Pulmonary artery endothelial cell (primary cell): ENCODE measurements around the gene ST8SIA4. TPM values are rescaled to one million over a fixed set of nuclear protein-coding genes. Genes with fewer than 3 reads are reported as not detected.

ENCODE experiments used
- DNase-seq: peaks from one replicate; pipeline ENCODE4 v3.0.0-alpha.2; 2011; ENCODE audit warnings: low read depth, low spot score
- total RNA-seq: library from RNA; depleted of rRNA; stranded (reverse); fragments of >200 nt; gene quantifications from 2 replicates; pipeline ENCODE4 v1.2.3, GENCODE V29; 2014

The ST8SIA4 gene
- total RNA-seq, 1 donor from 2014 or later = 3.2 TPM

DNA sequence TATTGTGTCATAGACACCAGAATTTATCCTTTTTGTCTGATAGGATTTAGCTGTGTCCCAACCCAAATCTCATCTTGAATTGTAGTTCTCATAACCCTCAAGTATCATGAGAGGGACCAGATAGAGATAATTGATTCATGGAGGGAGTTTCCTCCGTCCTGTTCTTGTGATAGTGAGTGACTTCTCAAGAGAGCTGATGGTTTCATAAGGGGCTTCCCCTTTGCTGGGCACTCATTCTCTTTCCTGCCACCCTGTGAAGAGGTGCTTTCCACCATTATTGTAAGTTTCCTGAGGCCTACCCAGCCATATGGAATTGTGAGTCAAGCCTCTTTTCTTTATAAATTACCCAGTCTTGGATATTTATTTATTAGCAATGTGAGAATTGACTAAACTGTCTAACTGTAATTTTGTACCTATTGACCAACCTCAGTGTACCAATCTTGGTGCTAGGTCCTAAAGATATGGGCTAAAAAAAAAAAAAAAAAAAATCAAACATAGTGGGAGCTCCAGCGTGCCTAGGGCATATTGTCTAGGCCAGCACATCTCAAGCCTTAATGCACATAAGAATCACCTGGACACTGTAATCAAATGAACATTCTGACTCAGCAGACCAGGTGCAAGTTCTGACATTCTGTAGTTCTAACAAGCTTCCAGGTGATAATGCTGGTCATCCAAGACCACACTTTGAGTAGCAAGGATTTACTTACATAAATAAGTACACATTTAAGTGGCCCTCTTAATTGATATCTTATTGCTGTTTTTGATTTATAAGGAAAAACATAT is 30.5 kb downstream of the ST8SIA4 start:
- DNase-seq = no peak

GRCh38 chr5:100867039-100867562 is 36.0 kb downstream of the ST8SIA4 start:
- no peak for DNase-seq

- no peak for DNase-seq
Measured at GRCh38 chr5:100864931-100865330, 38.2 kb downstream of the ST8SIA4 start.

DNA sequence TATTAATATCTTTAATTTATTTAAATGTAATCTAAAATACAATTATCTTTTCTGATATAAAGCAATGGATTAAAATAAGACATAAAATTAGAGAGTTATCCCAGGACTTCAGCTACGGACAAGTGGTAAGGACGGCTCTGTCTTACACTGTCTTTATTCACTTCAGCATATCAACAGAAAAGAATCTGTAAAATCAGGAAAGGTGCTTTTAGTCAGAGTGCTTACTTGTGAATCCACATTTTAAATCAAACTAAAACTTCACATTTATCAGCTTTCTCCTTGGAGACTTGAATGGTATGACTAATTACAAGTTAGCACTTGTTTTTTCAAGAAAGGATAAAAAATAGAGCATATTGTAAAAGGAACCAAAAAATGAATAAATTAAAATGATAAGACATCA is 39.3 kb downstream of the ST8SIA4 start:
- DNase-seq = no peak

DNA sequence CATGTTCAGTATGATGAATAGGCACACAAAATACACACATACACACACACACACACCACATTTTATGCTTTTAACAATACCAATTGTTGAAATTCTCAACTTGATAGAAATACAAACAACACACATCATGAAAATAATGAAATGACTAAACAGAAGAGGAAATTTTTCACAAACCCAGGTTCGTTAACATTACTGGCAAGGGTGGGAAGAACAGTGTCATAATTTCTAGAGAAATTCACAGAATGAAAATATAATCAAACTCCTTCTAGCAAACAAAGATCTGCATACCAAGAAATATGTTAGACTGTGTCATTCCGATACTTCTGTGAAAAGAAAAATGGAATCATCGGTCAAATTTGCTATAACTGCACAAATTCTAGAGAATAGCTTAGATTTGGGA is 41.9 kb downstream of the ST8SIA4 start:
- no peak for DNase-seq

DNA sequence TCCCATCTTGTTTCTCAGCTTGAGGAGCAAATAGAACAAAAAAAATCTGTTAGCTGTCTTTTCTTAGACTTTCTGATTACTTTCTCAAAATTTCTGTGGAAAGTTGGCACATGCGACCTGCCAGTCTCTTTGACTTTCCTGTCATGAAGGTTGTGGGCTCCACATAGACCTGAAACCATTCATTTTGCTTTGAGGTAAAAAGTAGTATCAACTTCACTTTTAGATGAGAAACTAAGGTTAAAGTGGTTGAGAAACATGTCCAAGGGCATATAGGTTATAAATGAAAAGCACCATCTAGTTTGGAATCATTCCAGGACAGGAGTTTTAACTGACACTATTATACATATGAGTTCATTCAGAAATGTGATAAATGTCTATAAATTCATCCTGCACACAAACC is 42.7 kb downstream of the ST8SIA4 start:
- DNase-seq = no peak

GRCh38 chr5:100858987-100859545 is 44.0 kb downstream of the ST8SIA4 start:
- no peak for DNase-seq

DNA sequence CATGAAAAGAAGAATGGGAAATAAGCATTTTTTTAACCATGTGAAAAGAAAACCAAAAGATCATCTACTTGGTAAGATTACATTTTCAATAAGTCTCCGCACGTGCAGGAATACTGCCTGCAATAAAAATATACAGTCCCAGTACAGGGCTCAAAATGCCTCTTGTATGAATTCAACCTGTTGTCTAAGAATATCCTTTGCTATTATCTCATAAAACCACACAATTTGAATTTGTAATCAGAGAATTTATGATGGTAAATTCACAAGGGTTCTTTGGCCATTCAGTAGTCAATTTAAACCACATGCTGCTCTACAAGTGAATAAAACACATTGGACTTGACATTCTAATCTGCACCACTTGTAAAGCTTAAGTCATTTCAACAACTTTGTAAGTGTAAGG is 46.6 kb downstream of the ST8SIA4 start:
- DNase-seq = no peak

DNA sequence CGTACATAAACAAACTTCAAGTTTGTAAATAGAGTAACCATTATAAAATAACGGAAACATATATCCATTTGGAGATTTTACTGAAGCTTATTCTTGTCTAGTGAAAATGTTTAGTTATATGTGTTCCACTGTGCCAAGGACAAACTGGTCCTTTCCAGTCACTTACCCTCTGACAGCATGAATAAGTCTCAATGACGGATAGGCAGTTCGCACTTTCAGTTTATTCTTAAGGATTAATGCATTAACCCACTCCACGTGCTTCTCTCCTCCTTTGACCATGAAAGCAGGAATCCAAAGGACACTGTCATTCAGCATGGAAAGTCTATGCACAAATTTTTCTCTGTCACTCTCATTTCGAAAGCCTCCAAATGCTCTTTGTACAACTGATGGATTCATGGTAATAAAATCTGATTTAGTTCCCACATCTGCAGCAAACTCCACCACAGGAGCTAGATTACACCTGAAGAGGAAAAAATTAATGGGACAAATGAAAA is 47.1 kb downstream of the ST8SIA4 start:
- no peak for DNase-seq

DNA sequence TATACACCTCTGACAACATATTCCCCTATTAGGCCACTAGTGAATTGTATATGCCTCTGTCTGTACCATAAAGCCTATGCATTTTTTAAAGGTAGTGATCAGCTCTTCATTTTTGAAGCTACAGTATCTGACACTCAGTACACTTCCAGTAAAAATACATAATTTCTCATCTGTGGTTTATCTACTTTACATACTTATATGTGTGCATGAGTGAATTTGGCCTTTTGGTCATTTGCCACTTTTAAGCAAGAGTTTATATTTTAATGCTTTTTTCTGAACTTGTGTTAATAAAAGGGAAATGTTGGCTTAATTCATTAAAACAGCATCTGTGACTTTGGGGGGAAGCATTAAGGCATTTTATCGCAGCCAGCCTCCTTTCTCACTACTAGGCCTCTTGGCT is 47.8 kb downstream of the ST8SIA4 start:
- no peak for DNase-seq

- DNase-seq = peak; percentile 61
Measured at GRCh38 chr5:100854591-100854990, 48.5 kb downstream of the ST8SIA4 start.

DNA sequence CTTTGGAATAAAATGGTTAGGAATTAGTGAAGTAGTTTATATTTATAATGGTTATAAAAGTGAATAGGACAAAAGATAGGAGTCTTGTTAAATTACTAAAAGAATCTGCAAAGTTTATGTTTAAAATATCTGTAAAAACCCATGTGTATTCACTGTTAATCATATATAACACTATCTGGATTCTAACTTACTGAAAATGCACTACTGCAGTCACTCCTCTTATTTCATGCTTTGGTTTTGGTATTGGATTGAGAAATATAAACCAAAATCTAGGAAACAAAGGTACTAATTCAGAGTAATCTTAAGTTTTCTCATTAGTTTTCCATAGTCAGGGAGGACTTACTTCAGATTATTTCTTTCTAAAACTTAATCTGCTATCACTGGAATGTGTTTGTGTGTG is 49.5 kb downstream of the ST8SIA4 start:
- no peak for DNase-seq

DNA sequence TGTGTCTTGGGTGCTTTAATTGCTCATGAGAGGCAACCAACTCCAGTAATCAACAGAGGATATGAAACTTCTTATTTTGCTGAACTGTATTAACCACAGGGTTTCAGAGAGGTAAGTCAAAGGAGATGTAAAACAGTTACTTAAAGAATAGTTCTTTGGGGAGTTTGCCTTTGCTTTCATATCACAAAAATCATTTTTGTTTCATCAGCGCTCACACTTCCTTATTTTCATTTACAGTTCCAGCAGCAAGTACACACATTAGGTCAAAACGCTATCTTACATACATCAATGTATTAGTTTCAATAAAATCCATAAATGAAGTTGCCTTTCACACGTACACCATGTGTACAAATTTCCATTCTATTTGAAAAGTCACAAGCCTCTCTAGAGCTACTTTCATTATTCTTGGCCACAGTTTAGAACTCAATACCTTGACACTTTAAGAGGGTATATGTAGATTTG is 50.1 kb downstream of the ST8SIA4 start:
- DNase-seq = no peak

- DNase-seq = no peak
Measured at GRCh38 chr5:100852051-100852450, 51.0 kb downstream of the ST8SIA4 start.

- DNase-seq = peak; percentile 87
Measured at GRCh38 chr5:100846772-100847171, 56.3 kb downstream of the ST8SIA4 start.

GRCh38 chr5:100842080-100842479 is 61.0 kb downstream of the ST8SIA4 start:
- no peak for DNase-seq

- DNase-seq = peak; percentile 64
Measured at GRCh38 chr5:100841358-100842076, 61.6 kb downstream of the ST8SIA4 start.

- DNase-seq = no peak
Measured at GRCh38 chr5:100840789-100841188, 62.3 kb downstream of the ST8SIA4 start.

DNA sequence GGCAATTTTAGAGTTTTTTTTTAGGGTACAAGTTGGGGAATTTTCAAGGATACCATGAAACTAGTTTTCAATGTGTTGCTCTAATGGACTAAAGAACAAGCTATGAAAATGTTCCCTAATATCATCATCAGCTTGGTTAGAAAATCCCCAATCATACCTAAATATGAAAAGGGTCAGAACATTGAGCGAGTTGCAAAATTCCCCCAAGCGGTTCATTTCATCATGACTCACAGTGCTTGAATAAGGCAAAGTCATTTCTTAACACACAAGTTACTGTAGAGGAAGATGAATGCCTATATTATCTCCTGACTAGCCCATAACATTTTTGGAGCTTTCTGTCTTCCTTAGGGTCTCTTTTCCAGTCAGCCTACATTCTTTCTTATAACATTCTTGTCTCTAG is 62.7 kb downstream of the ST8SIA4 start:
- no peak for DNase-seq

DNA sequence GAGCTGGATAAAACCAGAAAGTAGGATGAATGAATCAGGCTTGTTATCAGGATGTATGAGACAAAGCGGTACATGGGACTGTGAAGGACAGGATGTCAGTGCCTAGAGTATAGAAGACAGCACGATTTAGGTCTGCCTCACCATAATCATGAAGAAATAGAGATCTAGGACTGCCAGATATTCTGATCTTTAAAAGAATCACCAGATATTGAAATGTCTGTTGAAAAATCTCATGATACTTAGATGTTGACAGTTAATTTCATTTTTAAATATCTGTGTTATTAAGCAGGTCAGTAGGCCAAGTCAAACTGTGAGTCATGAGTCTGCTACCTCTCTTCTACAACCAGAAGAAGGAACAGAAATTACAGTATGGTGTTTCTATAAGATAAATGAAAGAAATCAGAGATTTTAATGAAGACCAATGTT is 65.0 kb downstream of the ST8SIA4 start:
- DNase-seq = no peak

DNA sequence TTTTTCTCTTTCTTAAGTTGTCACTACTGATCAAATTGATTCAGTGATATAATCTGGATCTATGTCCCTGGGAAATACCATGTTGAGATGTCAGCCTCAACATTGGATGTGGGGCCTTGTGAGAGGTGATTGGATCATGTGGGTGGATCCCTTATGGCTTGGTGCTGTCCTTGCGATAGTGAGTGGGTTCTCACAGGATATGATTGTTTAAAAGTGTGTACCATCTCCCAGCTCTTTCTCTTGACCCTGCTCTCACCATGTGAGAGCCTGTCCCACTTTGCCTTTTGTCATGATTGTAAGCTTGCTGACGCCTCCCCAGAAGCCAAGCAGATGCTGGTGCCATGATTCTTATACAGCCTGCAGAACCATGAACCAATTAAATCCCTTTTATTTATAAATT is 68.6 kb downstream of the ST8SIA4 start:
- no peak for DNase-seq
